GM18508 (cell line): ENCODE results near the gene ELOVL2.

Source experiments
- ATAC-seq: cut with Tn5 transposase; IDR thresholded peaks from one replicate; pipeline ENCODE4 v1.9.1; 2021; ENCODE audit warnings: moderate number of reproducible peaks; ENCODE audit not compliant: insufficient read depth, unreplicated experiment

ELOVL2 gene

DNA sequence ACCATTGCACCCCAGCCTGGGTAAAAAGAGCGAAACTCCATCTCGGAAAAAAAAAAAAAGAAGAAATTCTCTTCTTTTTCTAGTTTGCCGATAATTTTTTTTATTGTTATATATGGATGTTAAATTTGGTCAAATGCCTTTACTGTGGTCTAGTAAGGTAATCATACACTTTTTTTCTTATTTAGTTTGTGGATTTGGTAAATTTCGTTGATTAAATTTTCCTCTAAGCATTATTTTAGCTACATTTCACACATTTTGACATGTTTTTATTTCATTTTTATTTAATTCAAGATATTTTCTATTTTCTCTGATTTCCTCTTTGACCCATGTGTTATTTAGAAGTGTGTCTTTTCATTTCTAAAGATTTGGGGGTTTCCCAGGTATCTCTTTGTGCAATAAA is 18.0 kb upstream of the ELOVL2 start:
- ATAC-seq = no peak

DNA sequence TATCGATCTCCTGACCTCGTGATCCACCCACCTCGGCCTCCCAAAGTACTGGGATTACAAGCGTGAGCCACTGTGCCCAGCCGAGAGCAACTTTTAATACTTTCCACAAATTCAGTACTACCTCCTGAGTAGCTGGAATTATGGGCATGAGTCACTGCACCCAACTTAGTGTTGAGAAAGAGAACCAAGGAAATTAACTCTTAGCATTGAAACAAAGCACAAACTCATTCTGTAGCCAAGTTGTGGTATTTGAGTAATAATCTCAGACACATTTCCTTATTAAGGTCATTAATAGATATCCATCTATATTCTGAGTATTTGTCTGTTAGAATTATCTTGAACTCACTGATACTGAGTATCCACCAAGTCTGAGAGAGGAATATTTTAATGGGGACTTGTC is 14.3 kb upstream of the ELOVL2 start:
- no peak for ATAC-seq

- no peak for ATAC-seq
Observed at GRCh38 chr6:11056871-11057270, 12.8 kb upstream of the ELOVL2 start.

GRCh38 chr6:11055127-11055627 is 11.1 kb upstream of the ELOVL2 start:
- ATAC-seq = no peak

DNA sequence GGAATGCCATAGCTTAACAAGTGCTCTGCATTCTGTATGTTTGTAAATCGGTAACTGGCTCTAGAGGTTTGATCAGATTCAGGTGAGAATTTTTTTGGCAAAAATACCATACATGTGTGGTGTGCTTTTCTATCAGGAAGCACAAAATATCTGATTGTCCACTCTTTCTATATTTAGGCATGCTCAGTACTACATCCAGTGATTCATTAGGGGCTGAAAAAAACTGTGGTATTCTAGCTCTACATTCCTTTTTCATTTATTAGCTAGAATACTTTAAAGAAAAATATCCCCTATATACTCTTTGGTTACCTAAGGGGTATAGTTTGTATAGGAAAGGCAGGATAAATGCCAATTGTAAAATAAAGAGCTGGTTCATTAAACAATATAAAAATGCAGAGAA is 10.6 kb upstream of the ELOVL2 start:
- ATAC-seq = no peak

DNA sequence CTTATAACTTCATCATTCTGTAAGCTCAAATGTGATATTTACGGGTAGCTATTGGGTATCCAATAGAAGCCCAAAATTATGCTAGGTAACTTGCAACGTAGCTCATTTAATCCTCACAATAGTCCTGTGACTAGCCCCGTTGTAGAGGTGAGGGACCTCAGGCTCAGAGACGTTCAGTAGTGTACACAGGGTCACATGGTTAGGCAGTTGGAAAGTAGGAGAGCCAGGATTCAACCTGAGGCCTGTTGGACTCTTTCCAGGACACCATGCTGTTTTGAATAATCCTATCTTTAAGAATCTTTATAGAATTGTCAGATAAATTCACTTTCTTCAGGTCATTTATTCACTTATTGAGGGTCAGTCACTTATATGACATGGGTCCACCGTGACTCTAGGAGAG is 9.2 kb upstream of the ELOVL2 start:
- no peak for ATAC-seq

- no peak for ATAC-seq
Observed at GRCh38 chr6:11050731-11051130, 6.6 kb upstream of the ELOVL2 start.

DNA sequence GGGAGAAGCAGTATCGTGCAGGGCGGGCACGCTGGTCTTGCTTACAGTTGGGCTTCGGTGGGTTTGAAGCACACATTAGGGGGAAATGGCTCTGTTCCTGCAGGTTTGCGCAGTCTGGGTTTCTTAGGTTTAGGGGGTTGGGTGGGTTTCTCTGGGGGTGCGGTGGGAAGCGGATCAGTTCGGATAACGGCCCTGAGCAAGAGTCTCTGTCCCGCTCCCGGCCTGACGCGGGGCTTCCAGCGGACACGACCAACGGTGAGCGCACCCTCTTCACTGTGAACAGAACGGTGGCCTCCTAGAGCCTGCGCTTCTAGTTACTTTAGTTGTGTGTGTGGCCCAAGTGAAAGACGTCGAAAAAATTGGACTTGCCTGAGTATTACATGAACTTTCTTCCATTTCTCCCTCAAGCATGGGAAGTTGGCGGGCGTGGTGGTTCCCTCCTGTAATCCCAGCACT is 635 bp upstream of the ELOVL2 start:
- ATAC-seq = no peak

- ATAC-seq = no peak
Observed at GRCh38 chr6:11043378-11043960, 636 bp downstream of the ELOVL2 start.

GRCh38 chr6:11042750-11043377 is 1.2 kb downstream of the ELOVL2 start:
- ATAC-seq = no peak

- ATAC-seq = no peak
Observed at GRCh38 chr6:11042025-11042749, 1.9 kb downstream of the ELOVL2 start.

DNA sequence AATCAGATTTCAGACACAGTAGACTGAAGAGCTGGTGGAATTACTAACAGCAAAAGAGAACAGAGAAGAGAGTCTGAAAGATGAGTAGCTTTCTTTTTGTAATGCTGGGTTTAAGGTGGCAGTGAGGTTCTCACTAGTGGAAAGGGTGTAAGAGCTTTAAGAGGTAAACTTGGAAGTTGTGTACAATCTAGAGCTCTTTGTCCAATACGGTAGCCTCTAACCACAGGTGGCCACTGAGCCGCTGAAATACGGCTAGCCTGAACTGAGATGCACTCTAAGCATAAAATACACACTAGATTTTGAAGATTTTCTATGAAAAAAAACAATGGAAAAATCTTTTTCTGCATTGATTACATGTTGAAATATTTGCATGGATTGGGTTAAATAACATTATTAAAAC is 4.0 kb downstream of the ELOVL2 start:
- ATAC-seq = no peak

DNA sequence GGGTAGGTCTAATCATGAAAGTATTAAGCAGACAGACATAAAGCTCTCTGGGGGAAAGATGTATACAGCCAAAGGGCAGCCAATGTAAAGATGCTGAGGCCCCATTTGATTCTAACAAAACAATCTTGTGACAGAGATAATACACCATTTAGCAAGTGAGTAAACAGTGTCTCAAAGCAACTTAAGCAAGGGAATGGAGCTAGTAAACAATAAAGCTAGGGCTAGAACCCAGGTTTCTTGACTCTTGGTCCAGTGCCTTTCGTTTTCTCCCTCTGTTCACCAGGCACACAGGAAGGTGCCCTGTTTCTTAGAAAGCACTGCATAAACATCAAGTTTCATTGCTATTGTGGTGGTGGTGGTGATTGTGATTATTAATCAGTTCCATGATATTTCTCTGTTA is 5.1 kb downstream of the ELOVL2 start:
- ATAC-seq = no peak

GRCh38 chr6:11036977-11037430 is 7.1 kb downstream of the ELOVL2 start:
- no peak for ATAC-seq

- ATAC-seq = no peak
Observed at GRCh38 chr6:11036351-11036740, 7.8 kb downstream of the ELOVL2 start.

DNA sequence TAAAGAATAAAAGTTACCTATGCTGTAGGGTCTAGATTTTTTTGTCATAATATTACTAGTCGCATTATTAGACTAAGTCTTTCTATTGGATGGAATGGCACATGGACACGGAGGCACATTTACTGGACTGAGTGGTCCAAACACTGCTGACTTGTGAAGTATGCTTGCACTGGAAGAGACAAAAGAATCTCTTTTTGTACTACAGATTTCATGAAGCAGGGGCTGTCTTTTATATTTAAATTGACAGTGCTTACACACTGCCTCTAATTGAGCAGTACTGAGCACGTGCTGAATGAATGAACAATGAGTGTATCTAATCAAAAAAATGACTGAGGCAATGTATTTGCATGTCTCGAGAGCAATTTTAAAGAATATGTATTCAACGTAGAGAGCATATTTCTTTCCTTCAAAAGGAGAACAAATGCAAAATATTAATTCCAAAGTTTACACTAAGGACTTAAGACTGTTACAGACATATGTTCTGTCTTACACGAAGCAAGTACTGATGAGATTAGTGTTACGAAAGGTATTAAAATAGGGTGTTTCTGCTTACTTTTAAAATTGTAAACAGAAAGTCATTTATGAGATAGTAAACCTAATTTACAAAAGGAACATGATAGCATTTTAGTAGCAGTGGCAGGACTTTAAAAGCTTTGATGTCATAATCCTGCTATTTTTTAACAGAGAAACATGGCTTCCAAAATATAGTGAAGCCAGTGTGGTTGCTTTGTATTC is 8.3 kb downstream of the ELOVL2 start:
- ATAC-seq = no peak

- ATAC-seq = no peak
Observed at GRCh38 chr6:11033825-11034224, 10.3 kb downstream of the ELOVL2 start.

DNA sequence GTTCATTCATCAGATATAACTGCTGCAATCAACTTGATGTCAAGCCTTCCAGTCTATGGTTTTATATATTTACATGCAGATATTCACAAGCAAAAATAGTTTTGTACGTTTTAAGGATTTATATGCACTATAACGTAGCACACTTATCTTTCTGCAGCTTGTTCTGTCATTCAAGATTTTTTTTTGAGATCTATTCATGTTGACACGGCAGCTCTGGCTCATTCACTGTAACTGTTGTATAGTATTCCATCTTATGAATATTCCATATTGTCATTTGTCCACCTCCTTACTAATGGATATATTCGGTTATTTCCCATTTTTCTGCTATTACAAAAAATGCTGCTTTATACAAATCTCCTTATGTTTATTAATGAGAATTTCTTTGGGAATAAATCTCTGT is 13.2 kb downstream of the ELOVL2 start:
- no peak for ATAC-seq

DNA sequence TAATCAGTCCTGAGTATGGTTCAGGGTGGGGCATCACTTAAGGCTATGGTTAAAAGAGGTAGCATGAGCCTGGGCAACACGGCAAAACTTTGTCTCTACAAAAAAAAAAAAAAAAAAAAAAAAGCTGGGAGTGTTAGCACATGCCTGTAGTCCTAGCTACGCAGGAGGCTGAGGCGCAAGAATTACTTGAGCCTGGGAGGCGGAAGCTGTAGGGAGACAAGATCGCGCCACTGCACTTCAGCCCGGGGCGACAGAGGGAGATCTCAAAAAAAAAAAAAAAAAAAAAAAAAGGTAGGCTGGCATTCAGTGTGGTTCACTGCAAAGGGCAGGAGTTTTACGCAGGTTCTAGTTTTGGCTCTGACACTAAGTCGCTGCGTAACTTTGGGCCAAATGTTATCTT is 15.1 kb downstream of the ELOVL2 start:
- no peak for ATAC-seq

- no peak for ATAC-seq
Observed at GRCh38 chr6:11027565-11028110, 16.5 kb downstream of the ELOVL2 start.
